C4-2B (cell line): ENCODE results near the gene SERPINH1.

Experiments
- H3K27ac ChIP-seq: fragments of 450-650 bp; 2 replicates; pipeline ENCODE4 v1.5.1; 2017
- CTCF ChIP-seq: fragments of 450-650 bp; conservative IDR thresholded peaks from 2 replicates; pipeline ENCODE4 v1.5.1; 2017; ENCODE audit warnings: mild to moderate bottlenecking
- ZFX ChIP-seq: fragments of 450-650 bp; IDR thresholded peaks from 2 replicates; pipeline ENCODE4 v1.6.1; 2017

SERPINH1 gene

GRCh38 chr11:75541193-75542087 lies 20.6 kb upstream of the SERPINH1 start:
- no peak for TF ChIP-seq ZFX
- TF ChIP-seq CTCF: no peak
- no peak overlapping the region for H3K27ac ChIP-seq

GRCh38 chr11:75542088-75542438 lies 20.0 kb upstream of the SERPINH1 start:
- TF ChIP-seq ZFX (no peak), CTCF (no peak)
- no peak overlapping the region for H3K27ac ChIP-seq

- no peak overlapping the region for H3K27ac ChIP-seq
- TF ChIP-seq ZFX: no peak
- TF ChIP-seq CTCF: no peak
Observed at GRCh38 chr11:75543806-75544205, 18.2 kb upstream of the SERPINH1 start.

DNA sequence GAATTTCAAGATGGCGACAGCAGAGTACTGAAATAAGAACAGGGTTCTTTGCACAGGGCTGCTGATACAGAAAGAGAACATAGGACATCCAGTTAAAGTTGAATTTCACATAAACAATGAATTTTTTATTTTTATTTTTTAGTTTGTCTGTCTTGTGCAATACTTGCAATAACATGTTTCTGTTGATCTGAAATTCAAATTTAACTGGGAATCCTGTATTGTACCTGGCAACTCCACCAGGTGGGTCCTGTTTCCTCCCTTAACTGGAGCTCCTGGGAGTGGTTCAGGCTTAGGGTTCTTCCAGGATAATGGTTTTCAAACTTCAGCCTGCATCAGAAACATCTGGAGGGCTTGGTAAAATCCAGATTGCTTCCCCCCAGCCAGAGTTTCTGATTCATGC lies 14.9 kb upstream of the SERPINH1 start:
- H3K27ac ChIP-seq: no peak overlapping the region
- no peak for TF ChIP-seq CTCF
- TF ChIP-seq ZFX: no peak

DNA sequence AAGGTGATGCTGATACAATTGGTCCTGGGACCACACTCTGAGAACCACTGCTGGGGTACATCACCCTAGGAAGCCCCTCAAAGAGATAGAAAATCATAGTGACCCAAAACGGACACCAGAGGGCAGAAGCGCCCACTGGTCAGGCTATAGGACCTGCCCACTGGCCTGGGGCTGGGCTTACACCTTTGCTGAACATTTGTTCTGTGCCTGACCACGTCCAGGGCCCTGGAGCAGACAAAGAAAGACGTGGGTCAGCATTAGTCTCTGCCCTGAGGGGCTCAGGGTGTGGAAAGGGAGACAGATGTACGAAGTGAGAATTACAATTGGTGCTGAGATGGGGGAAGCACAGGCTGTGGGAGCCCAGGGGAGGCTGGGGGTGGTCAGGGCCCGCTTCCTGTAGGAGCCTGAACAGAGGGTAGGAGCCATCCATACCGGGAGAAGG lies 14.4 kb upstream of the SERPINH1 start:
- TF ChIP-seq ZFX: no peak
- peak; percentile 92 for TF ChIP-seq CTCF
- no peak overlapping the region for H3K27ac ChIP-seq

- TF ChIP-seq CTCF: no peak
- no peak for TF ChIP-seq ZFX
- H3K27ac ChIP-seq: no peak overlapping the region
Observed at GRCh38 chr11:75548595-75549272, 13.3 kb upstream of the SERPINH1 start.

DNA sequence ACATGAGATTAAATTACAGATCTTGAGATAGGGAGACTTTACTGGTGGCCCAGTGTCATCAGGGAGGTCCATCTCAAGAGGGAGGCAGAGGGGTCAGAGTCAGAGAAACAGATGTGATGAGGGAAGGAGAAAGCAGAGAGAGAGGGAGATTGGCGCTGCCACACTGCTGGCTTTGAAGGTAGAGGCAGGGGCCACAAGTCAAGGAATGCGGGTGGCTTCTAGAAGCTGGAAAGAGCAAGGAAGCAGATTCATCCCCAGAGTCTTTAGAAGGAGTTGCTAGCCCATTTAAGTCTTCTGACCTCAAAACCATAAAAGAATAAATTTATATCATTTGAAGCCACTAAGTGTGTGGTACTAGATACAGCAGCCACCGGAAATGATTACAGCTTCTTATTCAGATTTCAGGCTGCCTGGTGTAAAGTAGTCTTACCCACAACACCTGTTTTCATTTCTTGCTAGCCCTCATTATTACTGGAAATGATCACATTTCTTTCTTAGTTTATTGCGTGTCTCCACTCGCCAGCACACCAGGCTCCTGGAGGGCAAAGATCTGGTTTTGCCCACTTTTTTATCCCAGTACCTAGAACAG lies 12.6 kb upstream of the SERPINH1 start:
- H3K27ac ChIP-seq: no peak overlapping the region
- TF ChIP-seq ZFX (no peak), CTCF (no peak)
